ENCODE data around the gene SYK.

The SYK gene

GRCh38 chr9:90854637-90855175 is 53.1 kb downstream of the SYK start:
- DNase-seq: peak; percentile 7

DNA sequence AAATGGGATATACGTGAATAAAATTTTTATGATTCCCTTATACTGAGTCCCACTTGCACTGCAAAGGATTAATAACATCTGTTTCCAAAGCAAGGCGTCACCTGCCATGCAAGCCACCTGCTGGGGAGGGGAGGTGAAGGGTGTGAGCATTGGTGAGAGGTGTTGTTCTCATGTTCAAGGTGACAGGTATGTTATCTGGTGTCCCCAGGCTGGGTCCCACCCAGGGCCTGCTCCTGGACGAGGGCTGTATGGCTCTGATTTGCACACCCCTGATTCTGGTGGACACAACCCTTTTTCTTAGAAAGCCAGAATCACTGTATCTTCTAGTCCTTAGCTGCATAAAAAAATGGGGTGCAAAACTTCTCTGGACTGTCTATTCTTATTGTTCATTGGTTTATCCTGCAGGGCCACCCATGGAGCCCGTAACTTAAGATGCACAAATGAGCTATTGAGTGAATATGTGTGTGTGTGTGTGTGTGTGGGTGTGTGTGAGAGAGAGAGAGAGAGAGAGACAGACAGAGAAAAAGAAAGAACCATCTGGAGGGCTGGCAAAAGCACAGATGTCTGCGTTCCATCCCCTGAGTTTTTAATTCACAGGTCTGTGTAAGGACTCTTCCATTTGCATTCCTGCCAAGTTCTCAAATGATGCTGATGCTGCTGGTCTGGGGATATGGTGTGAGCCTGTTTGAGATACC is 53.7 kb downstream of the SYK start:
- DNase-seq: peak; percentile 10

DNA sequence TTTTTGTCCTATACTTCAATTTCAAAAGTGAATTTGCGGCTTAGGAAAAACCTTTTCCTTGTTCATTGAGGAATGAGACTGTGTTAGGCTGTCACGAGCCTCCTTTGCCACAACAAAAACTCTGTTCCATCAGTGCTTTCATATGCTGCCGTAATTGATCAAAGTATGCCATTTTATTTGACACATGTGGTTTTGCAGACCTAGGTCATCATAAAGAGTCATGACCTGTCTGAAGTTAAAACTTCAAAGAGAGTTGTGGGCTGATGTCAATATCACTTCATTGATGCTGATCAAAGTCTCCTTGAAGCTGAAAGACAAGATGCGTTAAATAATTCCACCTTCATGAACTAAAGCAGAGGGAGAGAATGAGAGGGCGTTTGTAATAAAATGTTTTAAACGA is 55.5 kb downstream of the SYK start:
- no peak for DNase-seq

- no peak for DNase-seq
These were observed 56.2 kb downstream of the SYK start for GRCh38 chr9:90857855-90858254.

- peak; percentile 22 for DNase-seq
These were observed 56.9 kb downstream of the SYK start for GRCh38 chr9:90858457-90858901.

- DNase-seq: peak; percentile 37
These were observed 58.8 kb downstream of the SYK start for GRCh38 chr9:90860382-90860781.

DNA sequence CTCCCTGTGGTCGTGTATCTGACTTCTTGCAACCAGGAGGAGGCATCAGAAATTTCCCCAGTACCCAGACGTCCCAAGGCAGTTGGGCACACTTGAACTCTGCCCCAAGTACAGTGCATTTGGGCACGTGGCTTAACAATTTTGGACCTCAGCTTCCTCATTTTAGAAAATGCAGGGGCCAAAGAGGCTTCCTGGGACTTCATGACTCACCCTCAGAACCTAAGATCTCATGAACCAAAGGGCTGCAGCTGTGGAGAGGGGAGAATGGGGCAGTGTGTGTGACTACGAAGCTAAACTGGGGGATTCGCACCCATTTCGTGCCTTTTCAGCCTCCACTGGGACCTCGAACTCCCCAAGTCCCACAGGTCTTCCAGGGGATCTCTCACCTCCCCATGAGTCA is 59.2 kb downstream of the SYK start:
- peak; percentile 32 for DNase-seq

DNA sequence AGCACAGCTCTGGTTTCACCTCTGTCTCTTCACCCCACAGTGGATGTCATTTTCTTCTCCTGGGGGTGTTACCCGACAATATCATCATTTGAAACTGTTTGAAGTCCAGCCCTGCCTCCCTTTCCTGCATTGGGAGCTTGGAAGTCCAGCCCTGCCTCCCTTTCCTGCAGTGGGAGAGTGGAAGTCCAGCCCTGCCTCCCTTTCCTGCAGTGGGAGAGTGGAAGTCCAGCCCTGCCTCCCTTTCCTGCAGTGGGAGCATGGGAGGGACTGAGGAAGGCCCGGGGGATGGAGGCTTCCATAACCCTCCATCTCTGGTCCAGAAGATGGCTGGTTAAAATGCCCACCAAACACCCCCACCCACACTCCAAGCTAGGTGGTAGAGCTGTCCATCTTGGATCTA is 59.8 kb downstream of the SYK start:
- DNase-seq: no peak

DNA sequence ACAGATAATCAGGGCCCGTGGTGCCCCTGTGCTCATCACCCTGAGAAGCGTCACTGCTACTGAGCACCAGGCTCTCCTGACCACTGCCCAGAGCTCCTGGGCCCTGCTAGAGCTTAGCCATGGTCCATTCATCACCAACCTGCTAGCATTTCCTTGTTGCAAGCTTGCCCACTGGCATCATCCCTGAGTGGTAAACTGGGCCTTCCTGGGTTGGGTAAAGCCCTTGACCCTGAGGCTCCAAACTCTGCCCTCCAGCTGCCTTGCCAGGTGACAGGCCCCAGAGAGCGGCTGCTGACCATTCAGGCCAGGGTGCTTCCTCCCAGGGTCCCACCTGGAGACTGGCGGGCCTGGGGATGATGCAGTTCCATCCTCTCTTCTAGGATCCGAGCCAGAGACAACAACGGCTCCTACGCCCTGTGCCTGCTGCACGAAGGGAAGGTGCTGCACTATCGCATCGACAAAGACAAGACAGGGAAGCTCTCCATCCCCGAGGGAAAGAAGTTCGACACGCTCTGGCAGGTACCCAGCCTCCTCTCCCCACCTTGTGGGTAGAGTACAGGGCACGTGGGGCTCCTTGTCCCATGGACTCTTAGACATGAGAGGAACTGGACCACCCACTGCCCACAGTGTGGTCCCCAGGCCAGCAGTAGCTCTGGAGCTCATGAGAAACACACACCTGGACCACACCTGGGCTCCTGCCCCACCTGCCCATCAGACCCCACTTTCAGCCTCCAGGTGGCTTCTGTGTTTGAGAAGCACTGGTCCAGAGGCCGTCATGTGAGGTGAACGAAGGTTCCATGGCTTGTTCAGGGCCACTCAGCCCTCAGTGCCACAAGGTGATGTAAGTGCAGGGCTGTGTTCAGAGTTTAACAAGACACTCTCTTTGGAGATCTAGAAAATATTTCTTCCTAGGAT is 60.5 kb downstream of the SYK start:
- DNase-seq: peak; percentile 28

- DNase-seq: peak; percentile 18
These were observed 63.2 kb downstream of the SYK start for GRCh38 chr9:90864779-90865178.

GRCh38 chr9:90867101-90867500 is 65.5 kb downstream of the SYK start:
- no peak for DNase-seq

GRCh38 chr9:90868555-90868954 is 66.9 kb downstream of the SYK start:
- no peak for DNase-seq

DNA sequence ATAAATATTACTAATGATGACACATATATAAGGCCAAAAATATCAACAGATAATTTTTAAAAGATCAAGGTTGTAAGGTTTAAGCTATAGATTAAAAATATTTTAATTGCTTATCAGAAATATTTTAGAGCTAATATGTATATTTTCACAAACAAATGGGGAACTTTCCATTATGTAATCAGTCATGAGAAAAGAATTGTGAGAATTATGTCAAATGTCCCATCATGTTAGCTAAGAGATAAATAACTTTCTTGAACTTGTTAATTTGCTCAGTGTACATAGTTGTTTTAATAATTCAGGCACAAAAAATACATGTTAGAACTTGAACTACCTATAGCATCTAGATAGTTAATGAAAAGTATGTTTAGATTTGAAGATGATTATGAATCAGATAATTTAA is 67.7 kb downstream of the SYK start:
- DNase-seq: no peak

- DNase-seq: peak; percentile 50
These were observed 69.2 kb downstream of the SYK start for GRCh38 chr9:90870621-90871326.

- no peak for DNase-seq
These were observed 69.8 kb downstream of the SYK start for GRCh38 chr9:90871327-90871935.

DNA sequence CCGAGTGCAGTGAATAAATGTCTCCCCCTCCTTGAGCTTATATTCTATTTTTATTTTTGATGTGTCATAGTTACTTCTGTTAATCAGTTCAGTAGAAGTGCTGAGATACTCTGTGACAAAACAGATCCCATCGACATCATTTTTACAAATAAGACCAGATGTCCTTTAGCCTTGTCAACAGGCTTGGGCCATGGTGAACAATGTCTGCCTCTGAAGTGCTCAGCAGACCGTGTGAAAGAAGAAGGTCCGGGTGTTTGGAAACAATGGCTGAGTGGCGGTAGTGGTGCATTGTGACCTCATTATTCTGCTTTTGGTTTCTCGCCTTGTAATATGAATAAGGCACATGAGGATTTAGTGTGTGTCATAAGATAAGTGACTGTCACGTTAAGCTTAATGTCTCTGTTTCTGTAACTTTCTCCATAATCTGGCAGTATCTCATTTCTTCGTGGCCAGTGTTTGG is 71.2 kb downstream of the SYK start:
- peak; percentile 13 for DNase-seq

- DNase-seq: peak; percentile 13
These were observed 71.8 kb downstream of the SYK start for GRCh38 chr9:90873422-90873821.

DNA sequence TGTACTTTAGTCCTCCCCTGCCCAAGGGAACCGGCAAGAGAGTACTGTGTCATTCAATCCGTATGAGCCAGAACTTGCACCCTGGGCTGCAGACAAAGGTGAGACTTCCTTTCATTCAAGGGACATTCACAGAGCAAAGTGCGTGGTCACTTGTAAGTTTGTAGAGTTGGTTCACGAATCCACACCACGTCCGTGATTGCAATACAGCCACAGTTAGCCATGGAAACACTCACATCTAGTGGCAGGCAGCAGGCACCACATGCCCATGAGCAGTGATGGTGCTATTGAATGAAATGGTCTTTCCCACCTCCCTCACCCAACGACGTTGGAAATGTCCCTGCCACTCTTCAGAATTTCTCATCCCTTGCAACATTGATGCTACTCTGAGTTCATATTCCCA is 72.6 kb downstream of the SYK start:
- DNase-seq: peak; percentile 26

DNA sequence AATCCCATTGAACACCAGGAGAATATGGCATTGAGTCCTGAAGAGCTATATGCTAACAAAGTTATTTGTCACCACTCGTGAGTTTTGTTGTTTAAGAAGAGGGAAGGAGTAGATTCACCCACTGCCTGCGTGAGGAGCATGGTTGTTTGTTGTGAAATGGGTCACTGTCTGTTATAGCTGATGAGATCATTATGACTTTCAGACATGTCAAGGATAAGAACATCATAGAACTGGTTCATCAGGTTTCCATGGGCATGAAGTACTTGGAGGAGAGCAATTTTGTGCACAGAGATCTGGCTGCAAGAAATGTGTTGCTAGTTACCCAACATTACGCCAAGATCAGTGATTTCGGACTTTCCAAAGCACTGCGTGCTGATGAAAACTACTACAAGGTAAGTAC is 76.9 kb downstream of the SYK start:
- DNase-seq: no peak

GRCh38 chr9:90880066-90880465 is 78.4 kb downstream of the SYK start:
- no peak for DNase-seq

DNA sequence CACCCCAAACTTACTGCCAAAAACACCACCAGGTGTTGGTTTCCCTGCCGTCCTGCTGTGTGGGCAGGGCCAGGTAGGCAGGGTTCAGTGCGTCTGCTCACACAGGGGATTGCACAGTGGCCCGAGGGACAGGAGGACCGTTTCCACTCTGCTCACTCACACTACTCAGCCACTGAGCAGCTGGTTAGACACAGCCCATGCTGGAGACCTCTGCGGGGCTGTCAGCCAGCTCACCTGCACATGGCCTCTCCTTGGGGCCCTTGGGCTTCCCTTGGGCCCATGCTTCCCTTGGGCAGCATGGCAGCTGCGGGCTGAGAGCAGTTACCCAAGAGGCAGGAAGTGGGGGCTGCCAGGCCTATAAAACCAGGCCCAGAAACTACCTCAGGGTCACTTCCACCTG is 79.0 kb downstream of the SYK start:
- DNase-seq: no peak

DNA sequence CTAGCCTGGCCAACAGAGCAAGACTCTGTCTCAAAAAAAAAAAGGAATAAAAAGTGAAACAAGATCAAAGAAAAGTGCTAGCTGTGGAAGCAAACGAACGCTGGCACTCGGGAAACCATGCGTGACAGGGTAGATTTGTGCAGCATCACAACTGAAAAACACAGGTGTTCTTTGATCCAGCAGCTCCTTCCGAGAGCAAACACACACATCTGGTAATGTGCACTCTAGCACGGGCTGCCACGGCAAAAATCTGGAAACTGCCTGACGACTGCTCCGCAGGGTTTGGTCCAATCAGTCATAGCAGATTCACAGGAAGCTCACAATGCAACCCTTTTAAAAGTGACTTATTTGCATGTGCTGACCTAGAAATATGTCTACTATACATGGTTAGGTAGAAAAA is 80.0 kb downstream of the SYK start:
- DNase-seq: no peak
